Kidney epithelial cell (primary cell): Measurements from ENCODE around the gene ITCH. TPM values are rescaled to one million over a fixed set of nuclear protein-coding genes. Genes with fewer than 3 reads are reported as not detected.
"Not testable (repeated sequence)": the region's sequence is repeated elsewhere in the genome, so short reads cannot be mapped to it uniquely, and the experiment has no call there.

Experiments used
- DNase-seq: peaks from one replicate; pipeline ENCODE4 v3.0.0-alpha.2; 2010; ENCODE audit warnings: low read depth
- H3K27me3 ChIP-seq: 2 replicates; pipeline ENCODE4 v1.6.0; 2011; ENCODE audit warnings: low read length; ENCODE audit not compliant: control insufficient read depth, insufficient read depth
- H3K36me3 ChIP-seq: 2 replicates; pipeline ENCODE4 v1.5.1; 2011; ENCODE audit warnings: low read length; ENCODE audit not compliant: control insufficient read depth, insufficient read depth
- H3K4me3 ChIP-seq: 2 replicates; pipeline ENCODE4 v1.5.1; 2011; ENCODE audit warnings: low read depth, mild to moderate bottlenecking, control low read depth, low read length
- CTCF ChIP-seq: IDR thresholded peaks from 2 replicates; pipeline ENCODE4 v1.5.1; 2011; ENCODE audit warnings: mild to moderate bottlenecking, moderate library complexity, low read length, control low read depth, inconsistent platforms; ENCODE audit not compliant: insufficient read depth, poor library complexity, severe bottlenecking
- total RNA-seq: library from RNA; depleted of rRNA; stranded (reverse); fragments of >200 nt; gene quantifications from 2 replicates; pipeline ENCODE4 v1.2.3, GENCODE V29; 2015

ITCH gene
- total RNA-seq, 1 donor from 2014 or later, result 53.5 TPM

GRCh38 chr20:34420975-34421374, 57.9 kb downstream of the ITCH start:
- H3K27me3 ChIP-seq, result no peaks in the 10 kb centered on the region
- no peaks in the 10 kb centered on the region for H3K36me3 ChIP-seq
- no peak for TF ChIP-seq CTCF

GRCh38 chr20:34421766-34422466, 58.8 kb downstream of the ITCH start:
- no peak for TF ChIP-seq CTCF
- no peak for DNase-seq
- no peak overlapping the region for H3K4me3 ChIP-seq
- no peaks in the 10 kb centered on the region for H3K36me3 ChIP-seq
- H3K27me3 ChIP-seq, result no peaks in the 10 kb centered on the region

More at GRCh38 chr20:34420975-34421374, 57.9 kb downstream of the ITCH start:
- no peak for DNase-seq
- no peak overlapping the region for H3K4me3 ChIP-seq

GRCh38 chr20:34425032-34425690, 62.1 kb downstream of the ITCH start:
- not testable (repeated sequence) for H3K36me3 ChIP-seq, DNase-seq, H3K4me3 ChIP-seq, H3K27me3 ChIP-seq

- Histone ChIP-seq H3K4me3 (no peak overlapping the region), H3K27me3 (no peaks in the 10 kb centered on the region), H3K36me3 (no peaks in the 10 kb centered on the region)
- DNase-seq, result no peak
- TF ChIP-seq CTCF, result no peak
Measured at GRCh38 chr20:34426026-34426425, 63.0 kb downstream of the ITCH start.

GRCh38 chr20:34427331-34427730, 64.3 kb downstream of the ITCH start:
- DNase-seq, result no peak
- H3K4me3 ChIP-seq, result no peak overlapping the region
- no peaks in the 10 kb centered on the region for H3K36me3 ChIP-seq
- TF ChIP-seq CTCF, result no peak
- H3K27me3 ChIP-seq, result no peaks in the 10 kb centered on the region

- no peaks in the 10 kb centered on the region for H3K27me3 ChIP-seq
- no peak for TF ChIP-seq CTCF
- H3K4me3 ChIP-seq, result no peak overlapping the region
- no peak for DNase-seq
- no peaks in the 10 kb centered on the region for H3K36me3 ChIP-seq
Measured at GRCh38 chr20:34427784-34428183, 64.7 kb downstream of the ITCH start.
